Osteoblast (primary cell): Measurements from ENCODE around the gene USP28. TPM values are rescaled to one million over a fixed set of nuclear protein-coding genes. Genes with fewer than 3 reads are reported as not detected.

Experiments used
- DNase-seq: peaks from one replicate; pipeline ENCODE4 v3.0.0; 2011; ENCODE audit warnings: low spot score, mixed read lengths; ENCODE audit not compliant: insufficient read length; ENCODE audit errors: missing footprints
- H2AFZ ChIP-seq: 2 replicates; pipeline ENCODE4 v1.6.0; 2011; ENCODE audit warnings: mild to moderate bottlenecking, low read length
- H3K27ac ChIP-seq: 2 replicates; pipeline ENCODE4 v1.5.1; 2011; ENCODE audit warnings: mild to moderate bottlenecking, low read depth, low read length, moderate library complexity
- H3K27me3 ChIP-seq: 2 replicates; pipeline ENCODE4 v1.6.0; 2012; ENCODE audit warnings: mild to moderate bottlenecking, control low read depth, inconsistent platforms, low read length, moderate library complexity; ENCODE audit not compliant: insufficient read depth
- H3K36me3 ChIP-seq: 2 replicates; pipeline ENCODE4 v1.5.1; 2011; ENCODE audit warnings: mild to moderate bottlenecking, low read length, control low read depth, moderate library complexity; ENCODE audit not compliant: insufficient read depth
- H3K4me1 ChIP-seq: 2 replicates; pipeline ENCODE4 v1.5.1; 2011; ENCODE audit warnings: mild to moderate bottlenecking, low read length, control low read depth, moderate library complexity; ENCODE audit not compliant: insufficient read depth
- H3K4me2 ChIP-seq: 2 replicates; pipeline ENCODE4 v1.6.0; 2011; ENCODE audit warnings: mild to moderate bottlenecking, low read length; ENCODE audit not compliant: insufficient read depth
- H3K4me3 ChIP-seq: fragments of 200-600 bp; sonication (generic); 3 replicates; pipeline ENCODE4 v1.5.1; 2012; ENCODE audit warnings: mild to moderate bottlenecking, low read length, inconsistent platforms; ENCODE audit not compliant: insufficient read depth
- H3K79me2 ChIP-seq: 2 replicates; pipeline ENCODE4 v1.6.0; 2012; ENCODE audit warnings: mild to moderate bottlenecking, low read length, control low read depth, inconsistent platforms; ENCODE audit not compliant: insufficient read depth
- H3K9me3 ChIP-seq: 2 replicates; pipeline ENCODE4 v1.5.1; 2011; ENCODE audit warnings: low read depth, low read length, control low read depth
- H4K20me1 ChIP-seq: 2 replicates; pipeline ENCODE4 v1.6.0; 2012; ENCODE audit warnings: mild to moderate bottlenecking, low read length, control low read depth; ENCODE audit not compliant: insufficient read depth
- CTCF ChIP-seq: IDR thresholded peaks from 2 replicates; pipeline ENCODE4 v1.5.1; 2011; ENCODE audit warnings: mild to moderate bottlenecking, low read depth, low read length, moderate library complexity; ENCODE audit errors: extremely low read depth
- total RNA-seq: library from RNA; depleted of rRNA; stranded (reverse); fragments of >200 nt; gene quantifications from 2 replicates; pipeline ENCODE4 v1.2.3, GENCODE V29; 2012

The USP28 gene
- total RNA-seq, 1 donor: 31.5 TPM

GRCh38 chr11:113849713-113850112, 25.7 kb downstream of the USP28 start:
- Histone ChIP-seq H3K36me3 (peaks cover 3% of the 10 kb centered on the region), H3K4me2 (no peak overlapping the region), H2AFZ (no peak overlapping the region), H3K4me1 (no peaks in the 10 kb centered on the region), H3K9me3 (no peaks in the 10 kb centered on the region), H3K79me2 (no peaks in the 10 kb centered on the region), H4K20me1 (no peaks in the 10 kb centered on the region), H3K27me3 (no peaks in the 10 kb centered on the region), H3K4me3 (no peak overlapping the region), H3K27ac (no peak overlapping the region)
- no peak for DNase-seq
- TF ChIP-seq CTCF: no peak

GRCh38 chr11:113847580-113847979, 27.8 kb downstream of the USP28 start:
- no peaks in the 10 kb centered on the region for H4K20me1 ChIP-seq
- H3K4me3 ChIP-seq: no peak overlapping the region
- H3K4me1 ChIP-seq: no peaks in the 10 kb centered on the region
- DNase-seq: no peak
- H3K4me2 ChIP-seq: no peak overlapping the region
- H3K79me2 ChIP-seq: no peaks in the 10 kb centered on the region
- H3K27ac ChIP-seq: no peak overlapping the region
- H3K36me3 ChIP-seq: peaks cover 3% of the 10 kb centered on the region
- H3K27me3 ChIP-seq: no peaks in the 10 kb centered on the region
- no peak overlapping the region for H2AFZ ChIP-seq
- no peak for TF ChIP-seq CTCF
- no peaks in the 10 kb centered on the region for H3K9me3 ChIP-seq

GRCh38 chr11:113847111-113847510, 28.3 kb downstream of the USP28 start:
- H3K79me2 ChIP-seq: no peaks in the 10 kb centered on the region
- H3K4me1 ChIP-seq: no peaks in the 10 kb centered on the region
- no peaks in the 10 kb centered on the region for H3K27me3 ChIP-seq
- no peak overlapping the region for H2AFZ ChIP-seq
- no peak overlapping the region for H3K4me3 ChIP-seq
- no peaks in the 10 kb centered on the region for H3K9me3 ChIP-seq
- H3K27ac ChIP-seq: no peak overlapping the region
- DNase-seq: no peak
- H3K36me3 ChIP-seq: no peaks in the 10 kb centered on the region
- no peak overlapping the region for H3K4me2 ChIP-seq
- H4K20me1 ChIP-seq: no peaks in the 10 kb centered on the region
- TF ChIP-seq CTCF: no peak

GRCh38 chr11:113841691-113842090, 33.7 kb downstream of the USP28 start:
- peak; percentile 38 for DNase-seq
- TF ChIP-seq CTCF: no peak
- no peak overlapping the region for H3K4me3 ChIP-seq
- H3K79me2 ChIP-seq: no peaks in the 10 kb centered on the region
- no peaks in the 10 kb centered on the region for H4K20me1 ChIP-seq
- H3K9me3 ChIP-seq: no peaks in the 10 kb centered on the region
- H3K27me3 ChIP-seq: no peaks in the 10 kb centered on the region
- H3K4me1 ChIP-seq: no peaks in the 10 kb centered on the region
- H3K4me2 ChIP-seq: no peak overlapping the region
- H3K36me3 ChIP-seq: peaks cover 5% of the 10 kb centered on the region
- H2AFZ ChIP-seq: no peak overlapping the region
- H3K27ac ChIP-seq: no peak overlapping the region
